ENCODE results near the gene SLC35A4.

DNA sequence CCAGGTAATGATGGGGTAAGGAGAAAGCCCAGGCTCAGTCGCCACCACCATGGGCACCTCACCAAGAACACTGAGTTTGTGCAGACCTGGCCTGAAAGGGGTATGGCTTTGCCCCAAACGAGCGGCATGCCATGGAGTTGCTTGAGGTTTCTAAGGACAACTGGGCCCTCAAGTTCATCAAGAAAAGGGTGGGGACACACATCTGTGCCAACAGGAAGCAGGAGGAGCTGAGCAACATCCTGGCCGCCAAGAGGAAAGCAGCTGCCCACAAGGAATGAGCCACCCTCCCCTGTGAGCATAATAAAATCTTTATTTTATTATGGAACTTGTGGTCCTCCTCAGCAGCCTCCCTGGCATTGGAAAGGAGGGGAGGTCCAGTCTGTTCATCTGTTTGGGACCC, 44.5 kb downstream of the SLC35A4 start:
- TF ChIP-seq, protein P1, sequence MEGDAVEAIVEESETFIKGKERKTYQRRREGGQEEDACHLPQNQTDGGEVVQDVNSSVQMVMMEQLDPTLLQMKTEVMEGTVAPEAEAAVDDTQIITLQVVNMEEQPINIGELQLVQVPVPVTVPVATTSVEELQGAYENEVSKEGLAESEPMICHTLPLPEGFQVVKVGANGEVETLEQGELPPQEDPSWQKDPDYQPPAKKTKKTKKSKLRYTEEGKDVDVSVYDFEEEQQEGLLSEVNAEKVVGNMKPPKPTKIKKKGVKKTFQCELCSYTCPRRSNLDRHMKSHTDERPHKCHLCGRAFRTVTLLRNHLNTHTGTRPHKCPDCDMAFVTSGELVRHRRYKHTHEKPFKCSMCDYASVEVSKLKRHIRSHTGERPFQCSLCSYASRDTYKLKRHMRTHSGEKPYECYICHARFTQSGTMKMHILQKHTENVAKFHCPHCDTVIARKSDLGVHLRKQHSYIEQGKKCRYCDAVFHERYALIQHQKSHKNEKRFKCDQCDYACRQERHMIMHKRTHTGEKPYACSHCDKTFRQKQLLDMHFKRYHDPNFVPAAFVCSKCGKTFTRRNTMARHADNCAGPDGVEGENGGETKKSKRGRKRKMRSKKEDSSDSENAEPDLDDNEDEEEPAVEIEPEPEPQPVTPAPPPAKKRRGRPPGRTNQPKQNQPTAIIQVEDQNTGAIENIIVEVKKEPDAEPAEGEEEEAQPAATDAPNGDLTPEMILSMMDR (conservative IDR thresholded peaks at IDR 0.05): no peak
- no peak for TF ChIP-seq EZH2 (IDR thresholded peaks at IDR 0.05; ENCODE audit: low read depth)

Measured in PC-9 (cell line).